PFSK-1 (cell line): Measurements from ENCODE around the gene CARD16.

Experiments used
- FOXP2 ChIP-seq: optimal IDR thresholded peaks from 2 replicates; pipeline ENCODE3; 2011; ENCODE audit warnings: borderline replicate concordance, control low read depth, inconsistent platforms; ENCODE audit not compliant: insufficient read depth; ENCODE audit errors: extremely low read length, extremely low read depth
- POLR2AphosphoS5 ChIP-seq: IDR thresholded peaks from 2 replicates; pipeline ENCODE4 v1.6.1; 2012; ENCODE audit warnings: low read depth, mild to moderate bottlenecking, control low read depth, low read length, moderate library complexity
- SIN3A ChIP-seq: IDR thresholded peaks from 2 replicates; pipeline ENCODE4 v1.6.1; 2012; ENCODE audit warnings: mild to moderate bottlenecking, low read length, moderate library complexity, borderline replicate concordance; ENCODE audit not compliant: insufficient read depth
- TAF1 ChIP-seq: IDR thresholded peaks from 2 replicates; pipeline ENCODE4 v1.6.1; 2012; ENCODE audit warnings: low read length, control low read depth, borderline replicate concordance; ENCODE audit not compliant: insufficient read depth
- TF ChIP-seq, protein P1 (sequence below), 2 experiments: IDR thresholded peaks; 2 replicates each; pipeline versions ENCODE4 v1.6.1 to v1.8.0; 2011 to 2012; ENCODE audit warnings: low read depth in 2 of 2, low read length in 2 of 2, control low read depth in 1 of 2, inconsistent platforms in 1 of 2, mild to moderate bottlenecking in 1 of 2, moderate library complexity in 1 of 2; ENCODE audit not compliant: insufficient read depth in 1 of 2

Gene CARD16

DNA sequence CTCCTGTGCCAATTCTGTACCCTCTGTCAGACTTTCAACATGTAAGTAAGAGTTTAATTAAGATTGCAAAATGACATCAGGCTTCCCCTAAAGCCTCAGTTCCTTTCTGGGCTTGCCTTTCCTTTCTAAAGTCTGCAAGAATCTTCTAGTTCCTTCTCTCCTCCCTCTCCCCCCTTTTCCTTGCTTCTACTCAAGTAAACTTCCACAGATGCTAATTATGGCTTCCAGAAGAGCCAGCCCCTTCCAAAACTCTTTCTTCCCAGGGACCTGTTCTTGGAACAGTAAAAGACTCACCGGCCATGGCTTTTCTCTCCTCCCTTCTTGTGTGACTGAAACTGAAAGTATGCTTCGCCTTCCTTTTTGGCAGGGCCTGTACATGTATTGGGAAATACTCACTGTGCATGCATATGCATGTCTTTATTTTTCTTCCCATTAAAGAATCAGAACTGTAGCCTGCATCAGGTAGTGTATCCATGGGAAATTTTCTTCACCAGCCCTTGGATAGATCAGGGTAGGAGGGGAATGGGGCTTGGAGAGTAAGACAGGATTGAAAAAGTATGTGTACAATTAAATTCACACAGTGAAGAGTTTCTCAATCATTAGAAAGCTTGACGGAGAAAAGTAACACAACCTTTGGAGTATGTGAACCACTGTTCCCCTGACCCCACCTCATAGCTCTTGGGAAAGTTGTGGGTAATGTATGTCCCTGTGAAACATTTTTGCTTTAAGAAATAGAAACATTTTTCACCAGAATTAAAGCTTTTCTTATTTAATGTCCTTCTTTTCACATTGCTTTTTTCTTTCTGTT, 10.1 kb downstream of the CARD16 start, which contains the start of gene CASP1:
CASP1 (minus strand) TSS at position 332 of the 808 bp plus-strand sequence; CDS start at position 301, 31 bp downstream.
- TF ChIP-seq, protein P1, sequence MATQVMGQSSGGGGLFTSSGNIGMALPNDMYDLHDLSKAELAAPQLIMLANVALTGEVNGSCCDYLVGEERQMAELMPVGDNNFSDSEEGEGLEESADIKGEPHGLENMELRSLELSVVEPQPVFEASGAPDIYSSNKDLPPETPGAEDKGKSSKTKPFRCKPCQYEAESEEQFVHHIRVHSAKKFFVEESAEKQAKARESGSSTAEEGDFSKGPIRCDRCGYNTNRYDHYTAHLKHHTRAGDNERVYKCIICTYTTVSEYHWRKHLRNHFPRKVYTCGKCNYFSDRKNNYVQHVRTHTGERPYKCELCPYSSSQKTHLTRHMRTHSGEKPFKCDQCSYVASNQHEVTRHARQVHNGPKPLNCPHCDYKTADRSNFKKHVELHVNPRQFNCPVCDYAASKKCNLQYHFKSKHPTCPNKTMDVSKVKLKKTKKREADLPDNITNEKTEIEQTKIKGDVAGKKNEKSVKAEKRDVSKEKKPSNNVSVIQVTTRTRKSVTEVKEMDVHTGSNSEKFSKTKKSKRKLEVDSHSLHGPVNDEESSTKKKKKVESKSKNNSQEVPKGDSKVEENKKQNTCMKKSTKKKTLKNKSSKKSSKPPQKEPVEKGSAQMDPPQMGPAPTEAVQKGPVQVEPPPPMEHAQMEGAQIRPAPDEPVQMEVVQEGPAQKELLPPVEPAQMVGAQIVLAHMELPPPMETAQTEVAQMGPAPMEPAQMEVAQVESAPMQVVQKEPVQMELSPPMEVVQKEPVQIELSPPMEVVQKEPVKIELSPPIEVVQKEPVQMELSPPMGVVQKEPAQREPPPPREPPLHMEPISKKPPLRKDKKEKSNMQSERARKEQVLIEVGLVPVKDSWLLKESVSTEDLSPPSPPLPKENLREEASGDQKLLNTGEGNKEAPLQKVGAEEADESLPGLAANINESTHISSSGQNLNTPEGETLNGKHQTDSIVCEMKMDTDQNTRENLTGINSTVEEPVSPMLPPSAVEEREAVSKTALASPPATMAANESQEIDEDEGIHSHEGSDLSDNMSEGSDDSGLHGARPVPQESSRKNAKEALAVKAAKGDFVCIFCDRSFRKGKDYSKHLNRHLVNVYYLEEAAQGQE (IDR thresholded peaks at IDR 0.05; ENCODE audit: insufficient read depth in 1 of 2, low read depth in 2 of 2, low read length in 2 of 2), result no peak
- no peak for TF ChIP-seq SIN3A
- no peak for TF ChIP-seq TAF1

GRCh38 chr11:105033781-105034180, 11.4 kb downstream of the CARD16 start:
- TF ChIP-seq FOXP2, result no peak
- no peak for TF ChIP-seq POLR2AphosphoS5
- TF ChIP-seq, protein P1 (IDR thresholded peaks at IDR 0.05; ENCODE audit: insufficient read depth in 1 of 2, low read depth in 2 of 2, low read length in 2 of 2), result no peak

DNA sequence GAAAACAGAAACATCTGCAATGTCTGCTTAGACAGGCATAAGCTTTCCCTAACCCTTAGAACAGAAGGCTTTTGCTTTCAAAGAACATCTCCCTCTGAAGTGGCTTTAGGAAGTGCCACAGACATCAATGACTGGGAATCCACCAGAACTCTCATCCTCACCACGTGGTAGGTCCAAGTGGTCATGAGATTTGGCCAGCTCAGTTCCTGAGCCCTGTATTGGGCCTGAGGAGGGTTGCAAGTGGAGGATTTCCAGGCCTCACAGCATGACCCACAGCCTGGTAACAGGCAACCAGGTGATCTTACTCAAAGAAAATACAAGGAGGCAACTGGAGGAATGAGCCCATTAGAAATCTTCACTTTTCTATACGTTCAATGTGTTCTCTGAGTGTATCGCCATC, 11.8 kb downstream of the CARD16 start:
- TF ChIP-seq FOXP2 (no peak), TAF1 (no peak), SIN3A (no peak), POLR2AphosphoS5 (no peak)
- TF ChIP-seq, protein P1 (IDR thresholded peaks at IDR 0.05; ENCODE audit: insufficient read depth in 1 of 2, low read depth in 2 of 2, low read length in 2 of 2), result no peak

DNA sequence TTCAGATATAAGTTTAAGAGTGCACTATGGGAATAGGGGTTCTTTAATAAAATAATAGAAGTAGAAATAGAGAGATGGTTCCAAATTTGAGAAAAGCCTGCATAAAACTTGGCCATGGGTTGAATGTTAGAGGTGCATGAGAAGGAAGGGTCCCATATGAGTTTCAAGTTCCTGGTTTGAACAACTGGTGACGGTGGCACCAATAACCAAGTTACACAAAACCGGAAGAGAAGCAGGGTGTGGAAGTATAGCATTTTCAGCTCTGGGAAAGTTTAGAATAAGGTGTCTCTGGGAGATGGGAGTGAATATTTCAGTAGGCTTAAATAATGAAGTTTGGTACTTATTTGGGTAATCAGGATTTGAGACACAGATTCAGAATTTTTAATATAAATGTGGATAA, 12.6 kb downstream of the CARD16 start:
- TF ChIP-seq, protein P1 (IDR thresholded peaks at IDR 0.05; ENCODE audit: insufficient read depth in 1 of 2, low read depth in 2 of 2, low read length in 2 of 2), result no peak
- TF ChIP-seq TAF1, result no peak
- no peak for TF ChIP-seq SIN3A
- no peak for TF ChIP-seq POLR2AphosphoS5
- TF ChIP-seq FOXP2, result no peak

- TF ChIP-seq TAF1 (no peak), FOXP2 (no peak), SIN3A (no peak), POLR2AphosphoS5 (no peak)
- TF ChIP-seq, protein P1 (IDR thresholded peaks at IDR 0.05; ENCODE audit: insufficient read depth in 1 of 2, low read depth in 2 of 2, low read length in 2 of 2), result no peak
Observed at GRCh38 chr11:105027678-105028077, 17.5 kb downstream of the CARD16 start.
